HG03139 (cell line): Measurements from ENCODE around the gene POLR1A.

Experiments
- ATAC-seq: cut with Tn5 transposase; IDR thresholded peaks from one replicate; pipeline ENCODE4 v1.9.1; 2021; ENCODE audit not compliant: unreplicated experiment

The POLR1A gene

GRCh38 chr2:86038291-86039081, 67.2 kb downstream of the POLR1A start:
- no peak for ATAC-seq

- ATAC-seq: no peak
Observed at GRCh38 chr2:86037795-86038192, 67.9 kb downstream of the POLR1A start.

- ATAC-seq: no peak
Observed at GRCh38 chr2:86037141-86037794, 68.4 kb downstream of the POLR1A start.

- no peak for ATAC-seq
Observed at GRCh38 chr2:86036669-86037138, 69.0 kb downstream of the POLR1A start.

- peak; percentile 56 for ATAC-seq
Observed at GRCh38 chr2:86035883-86036668, 69.6 kb downstream of the POLR1A start.

- no peak for ATAC-seq
Observed at GRCh38 chr2:86035376-86035882, 70.3 kb downstream of the POLR1A start.

- ATAC-seq: no peak
Observed at GRCh38 chr2:86033751-86034692, 71.7 kb downstream of the POLR1A start.

GRCh38 chr2:86032861-86033595, 72.7 kb downstream of the POLR1A start:
- ATAC-seq: no peak

GRCh38 chr2:86031606-86032005, 74.1 kb downstream of the POLR1A start:
- no peak for ATAC-seq

- no peak for ATAC-seq
Observed at GRCh38 chr2:86031151-86031550, 74.5 kb downstream of the POLR1A start.

GRCh38 chr2:86029873-86030272, 75.8 kb downstream of the POLR1A start:
- ATAC-seq: no peak

- ATAC-seq: no peak
Observed at GRCh38 chr2:86028766-86029381, 76.8 kb downstream of the POLR1A start.

GRCh38 chr2:86027922-86028765, 77.5 kb downstream of the POLR1A start:
- ATAC-seq: no peak

GRCh38 chr2:86027196-86027921, 78.3 kb downstream of the POLR1A start:
- ATAC-seq: no peak

GRCh38 chr2:86026744-86027065, 79.0 kb downstream of the POLR1A start:
- no peak for ATAC-seq

GRCh38 chr2:86025976-86026743, 79.5 kb downstream of the POLR1A start:
- no peak for ATAC-seq

GRCh38 chr2:86025229-86025820, 80.4 kb downstream of the POLR1A start:
- no peak for ATAC-seq
